ENCODE measurements around the gene LY9. TPM values are rescaled to one million over a fixed set of nuclear protein-coding genes. Genes with fewer than 3 reads are reported as not detected.
A peak's percentile ranks its signal among the peaks of the same experiment; 100 is the strongest.

Gene LY9
- total and polyA plus RNA-seq, 9 of the 15 experiments (the other 6 are each of a cell fraction or from before 2014, with no cell fraction given), result not detected

DNA sequence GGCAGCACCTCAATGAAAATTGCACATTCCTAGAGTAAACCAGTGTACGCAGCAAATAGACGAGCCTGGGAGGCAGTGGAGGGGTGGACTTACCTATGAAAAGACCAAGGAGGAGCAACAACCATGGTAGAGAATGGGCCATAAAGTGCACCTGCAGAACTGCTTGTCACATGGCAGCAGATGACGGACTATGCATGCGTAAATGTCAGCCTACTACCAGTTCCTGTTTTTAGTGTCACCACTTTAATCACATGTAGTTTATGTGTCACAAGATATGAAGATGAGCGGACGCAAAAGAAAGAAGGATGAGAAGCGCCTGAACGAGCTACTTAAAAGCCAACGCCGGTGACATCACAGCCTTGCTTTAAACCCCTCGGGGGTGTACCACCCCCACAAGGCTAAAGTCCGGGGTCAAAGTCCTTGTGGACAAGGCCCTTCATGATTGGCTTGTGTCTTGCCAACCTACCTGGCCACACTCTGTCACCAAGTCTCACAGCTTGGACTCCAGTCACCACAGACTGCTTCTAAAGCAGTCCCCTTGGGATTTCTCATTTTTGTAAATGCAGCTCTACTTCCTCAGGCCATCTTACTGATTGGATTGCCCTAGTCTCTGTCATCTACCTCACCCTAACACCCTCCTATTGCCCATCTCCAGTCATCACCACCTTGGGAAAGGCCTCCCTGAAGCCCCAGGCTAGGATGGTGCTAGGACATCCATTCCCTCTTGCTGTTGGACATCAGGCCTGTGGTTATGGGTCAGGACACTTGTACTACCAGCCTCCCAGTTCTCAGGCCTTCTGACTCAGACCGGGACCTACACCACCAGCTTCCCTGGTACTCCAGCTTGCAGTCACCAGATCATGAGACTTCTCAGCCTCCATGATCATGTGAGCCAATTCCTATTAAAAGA lies 6.0 kb upstream of the LY9 start:
- Histone ChIP-seq H3K36me3 (ENCODE audit: control insufficient read depth, insufficient read depth, low read length) (no peaks in the 10 kb centered on the region), H2AFZ (ENCODE audit: low read depth, low read length) (no peak overlapping the region), H3K9me3 (replicated peaks; ENCODE audit: control insufficient read depth, insufficient read depth, low read depth, low read length) (no peaks in the 10 kb centered on the region), H4K20me1 (replicated peaks; ENCODE audit: control insufficient read depth, insufficient read depth, low read length) (no peaks in the 10 kb centered on the region), H3K4me2 (ENCODE audit: insufficient read depth, low read length) (no peak overlapping the region), H3K27me3 (ENCODE audit: control insufficient read depth in 2 of 2, insufficient read depth in 2 of 2, low read length in 2 of 2) (peaks cover 0 to 15% of the 10 kb centered on the region in 2 experiments; a peak in 2 of 5 replicates), H3K27ac (ENCODE audit: extremely low read depth, low read depth, low read length) (no peak overlapping the region), H3K4me1 (replicated peaks in 1 of 2; ENCODE audit: control insufficient read depth in 2 of 2, insufficient read depth in 2 of 2, low read length in 2 of 2) (no peaks in the 10 kb centered on the region; a peak in 1 of 5 replicates), H3K79me2 (ENCODE audit: control insufficient read depth, insufficient read depth, low read length) (no peaks in the 10 kb centered on the region), H3K9me1 (ENCODE audit: control insufficient read depth, insufficient read depth, low read length) (no peaks in the 10 kb centered on the region), H3K4me3 (no peak overlapping the region), H3K9ac (ENCODE audit: insufficient read depth in 1 of 2, low read depth in 2 of 2, low read length in 2 of 2) (no peak overlapping the region)
- WGBS (ENCODE audit: insufficient coverage, low coverage, missing lambda C conversion rate), result 11% methylated on average over 13 of the region's 13 CpGs
- intact Hi-C loops (cut with micrococcal nuclease), result no loop called here
- ChIA-PET CTCF (ENCODE audit: low intra/inter-chr PET ratio) (no interaction called here), POLR2A (no interaction called here)
- no TSS peak for BruUV-seq (replicated peaks)
- FAIRE-seq (no peak), DNase-seq (ENCODE audit: extremely low read depth in 1 of 4, low spot score in 3 of 4) (no peak), ATAC-seq (no peak)
- TF ChIP-seq, protein P1, sequence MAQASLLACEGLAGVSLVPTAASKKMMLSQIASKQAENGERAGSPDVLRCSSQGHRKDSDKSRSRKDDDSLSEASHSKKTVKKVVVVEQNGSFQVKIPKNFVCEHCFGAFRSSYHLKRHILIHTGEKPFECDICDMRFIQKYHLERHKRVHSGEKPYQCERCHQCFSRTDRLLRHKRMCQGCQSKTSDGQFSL (CRISPR knock-in tag; IDR thresholded peaks at IDR 0.05), result no peak
- TF ChIP-seq, protein P1 (tag; IDR thresholded peaks at IDR 0.05), result no peak
- no peak for TF ChIP-seq SMARCE1 (IDR thresholded peaks at IDR 0.05)
- no peak for TF ChIP-seq HEY1 (CRISPR knock-in tag; IDR thresholded peaks at IDR 0.05; ENCODE audit: borderline replicate concordance)
- no peak for TF ChIP-seq ATF1 (CRISPR knock-in tag; IDR thresholded peaks at IDR 0.05)
- peak; percentile 27; the same call in 1 of the 2 replicates for TF ChIP-seq ATF1 (tag; IDR thresholded peaks at IDR 0.05)
- no peak for TF ChIP-seq DPF2 (IDR thresholded peaks at IDR 0.05)
- no peak for TF ChIP-seq RBFOX2 (IDR thresholded peaks at IDR 0.05; ENCODE audit: low read depth, low read length)
- no peak for TF ChIP-seq SOX6 (IDR thresholded peaks at IDR 0.05)
- TF ChIP-seq TEAD4 (IDR thresholded peaks at IDR 0.05; ENCODE audit: low read length), result no peak
- TF ChIP-seq TEAD4 (CRISPR knock-in tag; IDR thresholded peaks at IDR 0.05; ENCODE audit: borderline replicate concordance), result no peak
- TF ChIP-seq, protein P2, sequence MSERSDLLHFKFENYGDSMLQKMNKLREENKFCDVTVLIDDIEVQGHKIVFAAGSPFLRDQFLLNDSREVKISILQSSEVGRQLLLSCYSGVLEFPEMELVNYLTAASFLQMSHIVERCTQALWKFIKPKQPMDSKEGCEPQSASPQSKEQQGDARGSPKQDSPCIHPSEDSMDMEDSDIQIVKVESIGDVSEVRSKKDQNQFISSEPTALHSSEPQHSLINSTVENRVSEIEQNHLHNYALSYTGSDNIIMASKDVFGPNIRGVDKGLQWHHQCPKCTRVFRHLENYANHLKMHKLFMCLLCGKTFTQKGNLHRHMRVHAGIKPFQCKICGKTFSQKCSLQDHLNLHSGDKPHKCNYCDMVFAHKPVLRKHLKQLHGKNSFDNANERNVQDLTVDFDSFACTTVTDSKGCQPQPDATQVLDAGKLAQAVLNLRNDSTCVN (CRISPR knock-in tag; IDR thresholded peaks at IDR 0.05), result no peak
- peak; percentile 71; the same call in 1 of the 2 replicates for TF ChIP-seq SPI1 (IDR thresholded peaks at IDR 0.05; ENCODE audit: borderline replicate concordance, low read depth, low read length)
- in situ Hi-C loops (cut with MboI), result no loop called here

Measured in K562 (cell line).